OCI-LY1 (cell line): ENCODE measurements around the gene NLGN3.

Source experiments
- CTCF ChIP-seq: fragments of 200-600 bp; sonication (generic), shearing (Covaris generic); IDR thresholded peaks from 2 replicates; pipeline ENCODE4 v1.5.1; 2017; ENCODE audit warnings: mild to moderate bottlenecking, antibody characterized with exemption, low read length, moderate library complexity, mixed read lengths
- EZH2 ChIP-seq: fragments of 200-600 bp; sonication (generic), shearing (Covaris generic); IDR thresholded peaks from 2 replicates; pipeline ENCODE4 v1.8.0; 2017; ENCODE audit warnings: borderline replicate concordance, mixed run types, mild to moderate bottlenecking, antibody characterized with exemption, low read length, moderate library complexity, mixed read lengths

GRCh38 chrX:71168134-71168533, 23.5 kb downstream of the NLGN3 start:
- no peak for TF ChIP-seq CTCF
- TF ChIP-seq EZH2, result no peak
